Cardiac muscle cell (in vitro differentiated cells and primary cell): ENCODE measurements around the gene ADGRD1. TPM values are rescaled to one million over a fixed set of nuclear protein-coding genes. Genes with fewer than 3 reads are reported as not detected.

Experiments used
- DNase-seq, 2 donors: peaks; one replicate each; pipeline versions ENCODE4 v3.0.0 to v3.0.0-alpha.2; 2010 to 2017; ENCODE audit warnings: low read depth in 1 of 2, low spot score in 1 of 2
- H3K27ac ChIP-seq: fragments of 200-600 bp; sonication (generic); 2 replicates; pipeline ENCODE4 v1.5.1; 2016
- H3K27me3 ChIP-seq: fragments of 200-600 bp; sonication (generic); 2 replicates; pipeline ENCODE4 v1.6.0; 2016; ENCODE audit warnings: control low read depth
- H3K36me3 ChIP-seq: fragments of 200-600 bp; sonication (generic); 2 replicates; pipeline ENCODE4 v1.5.1; 2016; ENCODE audit warnings: control low read depth
- H3K4me1 ChIP-seq: fragments of 200-600 bp; sonication (generic); 2 replicates; pipeline ENCODE4 v1.8.1; 2017; ENCODE audit warnings: low read depth, mild to moderate bottlenecking, mixed run types
- H3K4me3 ChIP-seq: fragments of 200-600 bp; sonication (generic); 2 replicates; pipeline ENCODE4 v1.5.1; 2016; ENCODE audit warnings: mild to moderate bottlenecking
- H3K9me3 ChIP-seq: fragments of 200-600 bp; sonication (generic); 2 replicates; pipeline ENCODE4 v1.5.1; 2017; ENCODE audit warnings: low read depth, mild to moderate bottlenecking, control low read depth
- CTCF ChIP-seq: IDR thresholded peaks from 2 replicates; pipeline ENCODE4 v1.5.1; 2012; ENCODE audit warnings: low read depth, mild to moderate bottlenecking, low read length
- polyA plus RNA-seq: library from polyadenylated mRNA; unstranded; fragments of >200 nt; fragmentation: Nextera tagmentation; extraction: Ambion mirVana; gene quantifications from 2 replicates; pipeline ENCODE4 v1.2.1, GENCODE V29; 2016
- total RNA-seq: library from RNA; depleted of rRNA; stranded (reverse); fragments of >200 nt; gene quantifications from 2 replicates; pipeline ENCODE4 v1.2.3, GENCODE V29; 2016

Gene ADGRD1
- total and polyA plus RNA-seq, 2 experiments from 2014 or later = 66.6 to 74.0 TPM

GRCh38 chr12:131103669-131104462 is 150.2 kb downstream of the ADGRD1 start:
- Histone ChIP-seq H3K4me3 (no peak overlapping the region), H3K9me3 (no peaks in the 10 kb centered on the region), H3K36me3 (peaks cover 7% of the 10 kb centered on the region), H3K27me3 (no peaks in the 10 kb centered on the region), H3K4me1 (no peaks in the 10 kb centered on the region), H3K27ac (peak overlapping the region; percentile 43)
- no peak for TF ChIP-seq CTCF
- no peak for DNase-seq

- TF ChIP-seq CTCF = peak; percentile 95
- H3K36me3 ChIP-seq = peaks cover 7% of the 10 kb centered on the region
- H3K4me1 ChIP-seq = no peaks in the 10 kb centered on the region
- peak overlapping the region; percentile 43 for H3K27ac ChIP-seq
- peak; percentile 79 to 84 for DNase-seq
- H3K9me3 ChIP-seq = no peaks in the 10 kb centered on the region
- H3K27me3 ChIP-seq = no peaks in the 10 kb centered on the region
- H3K4me3 ChIP-seq = no peak overlapping the region
These were observed 151.0 kb downstream of the ADGRD1 start for GRCh38 chr12:131104463-131105350.

GRCh38 chr12:131105351-131105735 is 151.6 kb downstream of the ADGRD1 start:
- Histone ChIP-seq H3K4me1 (no peaks in the 10 kb centered on the region), H3K27ac (no peak overlapping the region), H3K4me3 (no peak overlapping the region), H3K27me3 (no peaks in the 10 kb centered on the region), H3K9me3 (no peaks in the 10 kb centered on the region), H3K36me3 (peaks cover 7% of the 10 kb centered on the region)
- DNase-seq = no peak
- TF ChIP-seq CTCF = no peak

GRCh38 chr12:131105736-131106348 is 152.1 kb downstream of the ADGRD1 start:
- H3K27ac ChIP-seq = no peak overlapping the region
- no peak for DNase-seq

More at GRCh38 chr12:131105736-131106348, 152.1 kb downstream of the ADGRD1 start:
- no peak for TF ChIP-seq CTCF
- H3K4me1 ChIP-seq = no peaks in the 10 kb centered on the region
- no peaks in the 10 kb centered on the region for H3K9me3 ChIP-seq
- H3K4me3 ChIP-seq = no peak overlapping the region
- H3K27me3 ChIP-seq = no peaks in the 10 kb centered on the region
- H3K36me3 ChIP-seq = peaks cover 7% of the 10 kb centered on the region
